ENCODE measurements around the gene F2R. TPM values are rescaled to one million over a fixed set of nuclear protein-coding genes. Genes with fewer than 3 reads are reported as not detected.

F2R gene
- total and polyA plus RNA-seq, 2 donors from 2014 or later = 14.6 to 15.3 TPM

DNA sequence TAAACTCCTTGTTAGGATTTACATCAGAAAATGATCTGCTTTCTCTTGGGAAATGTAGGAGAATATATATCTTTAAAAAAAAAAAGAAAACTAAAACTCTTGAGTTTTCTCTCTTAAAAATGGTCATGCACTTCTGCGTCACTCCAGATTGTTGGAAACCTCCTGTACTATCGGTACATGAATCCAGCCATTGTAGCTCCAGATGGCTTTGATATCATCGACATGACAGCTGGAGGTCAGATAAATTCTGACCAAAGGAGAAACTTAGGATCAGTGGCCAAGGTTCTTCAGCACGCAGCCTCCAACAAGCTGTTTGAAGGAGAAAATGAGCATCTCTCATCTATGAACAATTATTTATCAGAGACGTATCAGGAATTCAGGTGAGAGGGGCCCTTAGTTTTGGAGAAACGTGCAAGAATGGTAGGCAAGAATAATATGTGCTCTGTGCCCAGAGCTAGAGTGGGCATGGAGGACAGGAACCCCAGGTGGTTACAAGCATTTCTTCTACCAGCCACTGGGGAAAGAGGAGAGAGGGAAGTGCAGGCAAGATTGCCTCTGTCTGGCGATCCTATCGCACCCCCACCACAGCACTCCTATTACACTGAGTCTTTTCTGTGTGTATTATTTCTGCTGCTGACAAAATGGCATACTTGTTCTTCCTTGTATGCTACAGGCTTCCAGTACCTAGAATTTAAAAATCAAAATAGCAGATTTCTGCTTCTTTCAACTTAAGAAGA lies 41.4 kb upstream of the F2R start:
- Histone ChIP-seq H3K4me3 (ENCODE audit: low read length in 3 of 3) (no peak overlapping the region), H3K4me1 (ENCODE audit: control insufficient read depth in 2 of 3, insufficient read depth in 2 of 3, low read depth in 1 of 3, low read length in 3 of 3) (no peaks in the 10 kb centered on the region), H3K27ac (ENCODE audit: low read depth in 2 of 2, low read length in 2 of 2) (no peak overlapping the region), H3K36me3 (ENCODE audit: control insufficient read depth in 2 of 3, insufficient read depth in 3 of 3, low read length in 3 of 3) (peaks cover 0 to 7% (median 0%) of the 10 kb centered on the region in 3 donors), H3K27me3 (ENCODE audit: control insufficient read depth, insufficient read depth, low read length) (no peaks in the 10 kb centered on the region), H3K9me3 (ENCODE audit: control insufficient read depth in 2 of 3, insufficient read depth in 1 of 3, low read length in 3 of 3) (no peaks in the 10 kb centered on the region), H3K9ac (ENCODE audit: low read length in 3 of 3) (no peak overlapping the region)
- TF ChIP-seq, protein P1, sequence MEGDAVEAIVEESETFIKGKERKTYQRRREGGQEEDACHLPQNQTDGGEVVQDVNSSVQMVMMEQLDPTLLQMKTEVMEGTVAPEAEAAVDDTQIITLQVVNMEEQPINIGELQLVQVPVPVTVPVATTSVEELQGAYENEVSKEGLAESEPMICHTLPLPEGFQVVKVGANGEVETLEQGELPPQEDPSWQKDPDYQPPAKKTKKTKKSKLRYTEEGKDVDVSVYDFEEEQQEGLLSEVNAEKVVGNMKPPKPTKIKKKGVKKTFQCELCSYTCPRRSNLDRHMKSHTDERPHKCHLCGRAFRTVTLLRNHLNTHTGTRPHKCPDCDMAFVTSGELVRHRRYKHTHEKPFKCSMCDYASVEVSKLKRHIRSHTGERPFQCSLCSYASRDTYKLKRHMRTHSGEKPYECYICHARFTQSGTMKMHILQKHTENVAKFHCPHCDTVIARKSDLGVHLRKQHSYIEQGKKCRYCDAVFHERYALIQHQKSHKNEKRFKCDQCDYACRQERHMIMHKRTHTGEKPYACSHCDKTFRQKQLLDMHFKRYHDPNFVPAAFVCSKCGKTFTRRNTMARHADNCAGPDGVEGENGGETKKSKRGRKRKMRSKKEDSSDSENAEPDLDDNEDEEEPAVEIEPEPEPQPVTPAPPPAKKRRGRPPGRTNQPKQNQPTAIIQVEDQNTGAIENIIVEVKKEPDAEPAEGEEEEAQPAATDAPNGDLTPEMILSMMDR (IDR thresholded peaks at IDR 0.05; ENCODE audit: borderline replicate concordance, extremely low read depth, insufficient read depth) = no peak
- intact Hi-C loops (cut with DNase I) = no loop called here
- no peak for DNase-seq
- no peak for FAIRE-seq

DNA sequence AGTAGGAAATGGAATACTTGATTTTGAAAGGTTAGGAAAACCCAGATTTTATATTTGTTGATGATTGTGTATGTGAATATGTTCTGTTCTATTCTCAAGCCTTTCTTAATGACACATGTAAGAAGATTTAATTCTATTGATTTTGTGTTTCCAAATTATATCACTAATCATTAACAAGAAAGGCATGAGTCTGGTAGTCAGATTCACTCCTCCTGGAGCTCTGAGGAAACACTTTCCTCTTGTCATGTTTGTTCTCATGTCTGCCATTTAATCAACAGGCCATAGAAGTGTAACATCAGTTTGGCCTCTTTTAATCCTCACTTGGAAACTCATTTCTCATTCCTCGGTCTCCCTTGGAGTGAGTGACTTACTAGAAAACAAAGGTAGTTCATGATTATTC lies 40.6 kb upstream of the F2R start:
- FAIRE-seq = no peak

DNA sequence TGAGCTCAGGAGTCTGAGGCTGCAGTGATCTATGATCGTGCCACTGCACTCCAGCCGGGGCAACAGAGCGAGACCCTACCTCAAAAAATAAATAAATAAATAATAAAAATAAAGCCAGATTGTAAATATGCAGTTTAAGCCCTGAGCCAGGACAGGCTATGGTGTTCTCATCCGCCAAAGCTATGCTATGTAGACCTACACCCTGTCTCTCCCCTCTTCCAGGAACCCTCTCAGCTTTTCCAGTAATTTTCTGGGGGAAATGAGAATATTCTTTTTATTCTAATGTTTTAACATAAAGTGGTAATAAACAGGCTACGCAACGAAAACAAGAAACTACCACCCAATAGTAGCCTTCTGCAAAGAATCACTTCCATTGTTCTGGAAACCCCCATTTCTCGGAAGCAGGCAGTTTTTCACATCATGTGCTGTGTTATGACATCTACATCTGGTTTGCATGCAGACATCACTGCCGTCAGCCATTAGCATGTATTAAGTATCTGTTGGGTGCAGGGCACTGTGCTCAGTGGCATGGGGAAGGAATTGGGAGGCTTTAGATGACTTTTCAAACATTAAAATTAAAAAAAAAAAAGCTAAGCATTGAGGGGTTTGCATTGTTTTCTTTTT lies 38.0 kb upstream of the F2R start:
- no peak for FAIRE-seq
- H3K4me3 ChIP-seq (ENCODE audit: low read length in 3 of 3) = no peak overlapping the region

More for the DNA sequence above, 40.6 kb upstream of the F2R start:
- no peak overlapping the region for H3K9ac ChIP-seq (ENCODE audit: low read length in 3 of 3)
- H3K9me3 ChIP-seq (ENCODE audit: control insufficient read depth in 2 of 3, insufficient read depth in 1 of 3, low read length in 3 of 3) = no peaks in the 10 kb centered on the region
- no peaks in the 10 kb centered on the region for H3K4me1 ChIP-seq (ENCODE audit: control insufficient read depth in 2 of 3, insufficient read depth in 2 of 3, low read depth in 1 of 3, low read length in 3 of 3)
- peaks cover 0 to 7% (median 0%) of the 10 kb centered on the region in 3 donors for H3K36me3 ChIP-seq (ENCODE audit: control insufficient read depth in 2 of 3, insufficient read depth in 3 of 3, low read length in 3 of 3)
- H3K27ac ChIP-seq (ENCODE audit: low read depth in 2 of 2, low read length in 2 of 2) = no peak overlapping the region
- no peak for DNase-seq
- intact Hi-C loops (cut with DNase I) = no loop called here
- H3K4me3 ChIP-seq (ENCODE audit: low read length in 3 of 3) = no peak overlapping the region
- TF ChIP-seq, protein P1 (IDR thresholded peaks at IDR 0.05; ENCODE audit: borderline replicate concordance, extremely low read depth, insufficient read depth) = no peak
- H3K27me3 ChIP-seq (ENCODE audit: control insufficient read depth, insufficient read depth, low read length) = no peaks in the 10 kb centered on the region

More for the DNA sequence above, 38.0 kb upstream of the F2R start:
- no peak for DNase-seq
- TF ChIP-seq, protein P1 (IDR thresholded peaks at IDR 0.05; ENCODE audit: borderline replicate concordance, extremely low read depth, insufficient read depth) = no peak
- H3K4me1 ChIP-seq (ENCODE audit: control insufficient read depth in 2 of 3, insufficient read depth in 2 of 3, low read depth in 1 of 3, low read length in 3 of 3) = no peaks in the 10 kb centered on the region
- no peak overlapping the region for H3K9ac ChIP-seq (ENCODE audit: low read length in 3 of 3)
- intact Hi-C loops (cut with DNase I) = no loop called here
- H3K36me3 ChIP-seq (ENCODE audit: control insufficient read depth in 2 of 3, insufficient read depth in 3 of 3, low read length in 3 of 3) = peaks cover 0 to 4% (median 0%) of the 10 kb centered on the region in 3 donors
- no peak overlapping the region for H3K27ac ChIP-seq (ENCODE audit: low read depth in 2 of 2, low read length in 2 of 2)
- H3K27me3 ChIP-seq (ENCODE audit: control insufficient read depth, insufficient read depth, low read length) = no peaks in the 10 kb centered on the region
- H3K9me3 ChIP-seq (ENCODE audit: control insufficient read depth in 2 of 3, insufficient read depth in 1 of 3, low read length in 3 of 3) = no peaks in the 10 kb centered on the region

Measured in kidney (tissue), 14 donors.